Fibroblast of skin of scalp (primary cell): ENCODE measurements around the gene C9orf152.
"Not testable (repeated sequence)": the region's sequence is repeated elsewhere in the genome, so short reads cannot be mapped to it uniquely, and the experiment has no call there.

Experiments used
- DNase-seq: peaks from one replicate; pipeline ENCODE4 v3.0.0-alpha.2; 2013

C9orf152 gene

GRCh38 chr9:110214586-110215355 lies 6.8 kb upstream of the C9orf152 start:
- DNase-seq, result no peak

GRCh38 chr9:110214090-110214489 lies 6.1 kb upstream of the C9orf152 start:
- DNase-seq, result peak; percentile 39

DNA sequence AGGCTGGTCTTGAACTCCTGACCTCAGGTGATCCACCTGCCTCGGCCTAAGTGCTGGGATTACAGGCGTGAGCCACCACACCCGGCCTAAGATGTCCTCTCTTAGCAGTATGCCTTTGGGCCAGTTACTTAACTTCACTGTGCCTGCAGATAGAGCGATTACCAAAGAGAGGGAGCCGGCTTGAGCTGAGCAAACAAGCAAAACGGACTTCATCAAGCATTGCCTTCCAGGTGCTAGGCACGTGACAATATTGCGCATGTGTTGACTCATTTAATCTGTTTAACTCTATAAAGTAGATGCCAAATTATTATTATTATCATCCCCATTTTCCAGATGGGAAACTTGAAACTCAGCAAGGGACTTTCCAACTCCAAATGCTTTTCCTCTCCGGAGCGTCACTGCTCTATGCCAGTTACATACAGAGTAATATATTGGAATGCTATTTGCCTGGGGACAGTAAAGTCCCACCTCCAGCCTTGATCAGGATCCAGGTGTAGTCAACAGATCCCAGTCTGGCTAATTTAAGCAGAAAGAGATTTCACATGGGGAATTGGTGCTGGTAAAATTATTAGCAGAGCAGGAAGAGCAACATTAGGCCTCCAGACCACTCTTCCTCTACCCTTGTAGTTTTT lies 5.6 kb upstream of the C9orf152 start:
- no peak for DNase-seq

DNA sequence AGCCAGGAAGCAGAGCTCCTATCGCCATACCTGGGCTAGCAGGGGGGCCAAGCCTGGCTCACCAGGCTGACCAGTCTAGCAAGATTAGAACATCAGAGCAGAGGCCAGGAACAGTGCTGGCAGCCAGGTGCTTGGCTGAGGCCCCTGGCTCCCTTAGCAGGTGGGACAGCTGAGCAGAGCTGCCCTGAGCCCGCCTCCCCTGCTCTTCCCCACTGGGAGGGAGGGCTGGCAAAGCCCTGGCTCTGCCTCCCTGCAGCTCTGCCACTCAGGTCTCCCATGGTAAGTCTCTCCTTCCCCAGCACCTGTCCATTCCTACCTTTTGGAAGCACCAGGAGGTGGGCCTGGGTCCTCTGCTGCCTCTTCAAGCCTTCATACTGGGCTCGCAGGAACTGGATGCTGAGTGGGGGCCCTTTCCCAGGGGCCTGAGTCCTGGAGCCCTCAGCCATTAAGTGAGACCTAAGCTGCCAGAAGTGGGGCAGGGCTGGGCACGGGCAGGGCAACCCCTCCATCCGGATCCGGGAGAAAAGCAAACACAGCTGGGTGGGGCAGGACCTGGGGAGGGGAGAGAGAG lies 803 bp downstream of the C9orf152 start:
- no peak for DNase-seq

GRCh38 chr9:110206389-110206788 lies 1.6 kb downstream of the C9orf152 start:
- no peak for DNase-seq

- not testable (repeated sequence) for DNase-seq
Observed at GRCh38 chr9:110205612-110206011, 2.3 kb downstream of the C9orf152 start.

- DNase-seq, result no peak
Observed at GRCh38 chr9:110202232-110202631, 5.7 kb downstream of the C9orf152 start.

- no peak for DNase-seq
Observed at GRCh38 chr9:110199643-110200042, 8.3 kb downstream of the C9orf152 start.

DNA sequence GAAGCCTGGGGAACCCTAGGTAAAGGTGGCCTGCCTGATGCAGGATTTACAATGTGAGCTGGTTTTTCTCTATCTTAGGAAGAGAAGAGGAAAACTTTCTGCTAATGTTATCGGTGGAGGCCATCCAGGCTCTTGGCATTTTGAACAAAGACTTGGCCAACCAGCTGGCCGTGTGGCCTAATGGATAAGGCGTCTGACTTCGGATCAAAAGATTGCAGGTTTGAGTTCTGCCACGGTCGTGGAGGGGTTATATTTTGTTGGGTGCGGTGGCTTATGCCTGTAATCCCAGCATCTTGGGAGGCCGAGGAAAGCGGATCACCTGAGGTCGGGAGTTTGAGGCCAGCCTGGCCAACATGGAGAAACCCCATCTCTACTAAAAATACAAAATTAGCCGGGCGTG lies 9.6 kb downstream of the C9orf152 start:
- no peak for DNase-seq

- DNase-seq, result no peak
Observed at GRCh38 chr9:110197330-110198187, 10.4 kb downstream of the C9orf152 start.

GRCh38 chr9:110196084-110196499 lies 11.9 kb downstream of the C9orf152 start:
- DNase-seq, result not testable (repeated sequence)

DNA sequence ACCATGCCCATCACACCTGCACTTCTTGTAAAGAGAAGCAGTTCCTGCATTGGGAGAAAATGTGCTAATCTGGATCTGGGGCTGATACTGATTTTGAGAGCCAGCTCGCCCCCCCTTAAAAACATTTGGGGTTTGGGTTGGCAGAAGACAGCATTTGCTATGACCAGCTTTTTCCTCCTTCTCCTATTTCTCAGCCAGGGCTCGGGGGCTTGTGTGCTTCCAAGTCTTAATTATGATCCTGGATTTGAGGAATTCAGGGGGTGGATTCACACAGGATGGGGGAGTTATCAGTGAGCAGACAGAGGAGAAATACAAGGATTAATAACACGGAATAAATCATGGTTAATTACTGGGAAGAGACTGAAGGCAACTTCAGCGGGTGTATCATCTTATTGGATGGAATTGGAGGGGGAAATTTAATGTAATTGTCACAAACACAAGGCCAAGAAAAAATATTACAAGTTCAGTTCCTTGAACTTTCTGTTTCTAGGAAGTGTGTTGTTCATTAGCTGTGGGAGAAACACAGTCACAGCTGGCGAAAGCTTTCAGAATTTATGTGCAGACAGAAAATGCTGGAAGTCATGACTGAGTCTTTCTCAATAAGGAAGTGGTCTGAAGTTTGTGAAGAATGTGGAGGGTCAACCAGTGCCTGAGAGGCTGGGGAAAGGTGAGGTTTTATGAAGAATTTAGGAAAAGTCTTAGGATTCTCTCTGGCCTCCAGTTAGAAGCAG lies 15.3 kb downstream of the C9orf152 start:
- DNase-seq, result peak; percentile 81

- no peak for DNase-seq
Observed at GRCh38 chr9:110191615-110192014, 16.3 kb downstream of the C9orf152 start.

DNA sequence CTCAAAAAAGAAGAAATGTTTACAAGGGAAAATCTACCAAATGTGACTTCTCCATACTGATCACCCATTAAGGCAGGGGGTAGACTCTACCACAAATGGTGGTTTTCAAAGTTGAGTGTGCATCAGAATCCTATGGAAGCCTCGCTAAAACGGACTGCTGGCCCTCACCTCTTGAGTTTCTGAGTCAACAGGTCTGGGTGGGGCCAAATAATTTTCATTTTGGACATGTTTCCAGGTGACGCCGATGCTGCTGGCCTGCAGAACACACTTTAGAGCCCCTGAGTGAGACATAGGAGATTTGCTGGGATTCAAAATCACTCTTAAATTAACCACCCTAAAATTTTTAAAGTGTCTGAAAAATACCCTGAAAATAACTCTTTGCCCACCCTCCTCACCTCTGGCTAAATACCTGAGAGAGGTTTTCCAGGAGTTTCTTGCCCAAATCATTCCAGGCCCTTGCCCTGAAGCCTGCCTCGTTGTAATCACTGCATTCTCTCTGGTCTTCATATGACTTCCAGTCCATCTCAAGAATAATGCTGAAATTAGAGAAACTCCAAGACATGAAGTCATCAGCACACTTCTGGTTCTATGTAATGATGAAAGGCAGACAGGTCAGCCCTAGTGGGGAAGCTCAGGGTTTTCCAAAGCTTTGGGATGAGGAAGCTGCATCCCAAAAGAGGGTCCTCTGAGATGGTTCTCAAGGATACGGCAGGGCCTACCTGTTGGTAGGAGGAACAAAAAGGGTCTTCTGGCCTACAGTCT lies 18.2 kb downstream of the C9orf152 start:
- DNase-seq, result no peak

- DNase-seq, result no peak
Observed at GRCh38 chr9:110188991-110189390, 19.0 kb downstream of the C9orf152 start.

- DNase-seq, result no peak
Observed at GRCh38 chr9:110188101-110188500, 19.9 kb downstream of the C9orf152 start.

- DNase-seq, result no peak
Observed at GRCh38 chr9:110187126-110187525, 20.8 kb downstream of the C9orf152 start.

GRCh38 chr9:110186254-110186653 lies 21.7 kb downstream of the C9orf152 start:
- DNase-seq, result no peak

GRCh38 chr9:110185806-110186205 lies 22.2 kb downstream of the C9orf152 start:
- DNase-seq, result no peak

DNA sequence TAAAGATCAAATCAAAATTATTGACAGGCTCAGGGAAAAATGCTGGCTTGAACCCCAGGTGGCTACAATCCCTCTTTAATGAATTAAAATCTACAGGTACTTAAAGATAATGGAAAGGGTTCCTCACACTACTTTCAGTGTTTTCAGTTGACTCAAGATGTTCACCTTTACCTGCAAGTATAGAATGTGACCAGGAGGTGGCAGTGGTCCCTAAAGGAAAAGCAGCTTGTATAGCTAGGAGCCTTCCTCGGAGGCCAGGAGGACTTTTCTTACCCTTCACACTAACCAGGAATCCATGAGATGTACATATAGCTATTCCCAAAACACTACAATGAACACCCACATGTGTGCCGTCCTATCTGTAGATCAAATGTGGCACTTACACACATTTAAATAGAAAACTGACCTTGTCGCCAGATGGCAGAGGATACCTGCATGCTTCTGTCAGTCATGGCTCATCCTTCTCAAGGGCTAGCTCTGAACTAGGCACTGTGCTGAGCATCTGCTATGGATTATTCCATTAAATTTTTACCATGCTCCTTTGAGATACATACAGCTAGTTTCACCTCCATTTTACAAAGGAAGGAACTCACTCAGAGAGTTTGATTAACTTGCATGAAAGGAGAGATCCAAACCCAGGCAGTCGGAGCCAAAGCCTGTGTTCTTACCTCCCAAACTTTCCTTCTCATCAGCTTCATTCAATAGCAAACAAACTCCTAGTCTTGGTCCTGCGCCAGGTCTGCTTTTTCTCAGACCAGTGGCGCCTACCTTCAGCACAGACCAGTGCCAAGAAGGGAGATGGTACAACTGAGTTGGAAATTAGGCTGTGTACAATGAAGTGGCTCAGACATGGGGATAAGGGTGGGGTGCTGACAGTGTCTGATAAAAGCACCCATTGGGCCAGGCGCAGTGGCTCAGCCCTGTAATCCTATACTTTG lies 24.5 kb downstream of the C9orf152 start:
- peak; percentile 72 for DNase-seq
